HepG2 (cell line): ENCODE results near the gene ARGLU1. TPM values are rescaled to one million over a fixed set of nuclear protein-coding genes. Genes with fewer than 3 reads are reported as not detected.

Experiments
- AHDC1 ChIP-seq: sonication (generic); formaldehyde crosslinking; IDR thresholded peaks from 2 replicates; pipeline ENCODE4 v1.5.1; 2020; ENCODE audit warnings: mild to moderate bottlenecking, missing genetic modification reagents, borderline replicate concordance
- PLSCR1 ChIP-seq: sonication (generic); formaldehyde crosslinking; IDR thresholded peaks from 2 replicates; pipeline ENCODE4 v1.5.0; 2020; ENCODE audit warnings: missing genetic modification reagents, mild to moderate bottlenecking, borderline replicate concordance
- RORA ChIP-seq: sonication (generic); formaldehyde crosslinking; IDR thresholded peaks from 2 replicates; pipeline ENCODE4 v1.5.0; 2020; ENCODE audit warnings: mild to moderate bottlenecking, missing genetic modification reagents, moderate library complexity
- ZBTB4 ChIP-seq: sonication (generic); formaldehyde crosslinking; IDR thresholded peaks from 2 replicates; pipeline ENCODE4 v1.4.0; 2020; ENCODE audit warnings: missing genetic modification reagents, mild to moderate bottlenecking, borderline replicate concordance
- ZNF264 ChIP-seq: sonication (generic); formaldehyde crosslinking; IDR thresholded peaks from 2 replicates; pipeline ENCODE4 v1.4.0; 2020; ENCODE audit warnings: missing genetic modification reagents
- polyA plus RNA-seq, 8 experiments: library from polyadenylated mRNA; depleted of rRNA in 3 of 8; stranded (reverse) in 7 of 8; unstranded in 1 of 8; fragments of >200 nt; fragmentation: Illumina TruSeq in 4 of 8; extraction: Trizol in 4 of 8; gene quantifications; 2 replicates each; pipeline versions ENCODE4 v1.2.1 to v1.2.3, GENCODE V29; 2011 to 2016; ENCODE audit warnings: low read depth in 4 of 8, missing spikeins in 1 of 8, mixed read lengths in 1 of 8; ENCODE audit not compliant: insufficient read depth in 1 of 8
- total RNA-seq, 5 experiments: library from RNA; depleted of rRNA; stranded (reverse); fragments of >200 nt; fragmentation: Illumina TruSeq; extraction: Trizol; gene quantifications; 2 replicates each; pipeline ENCODE4 v1.2.3, GENCODE V29; 2016; ENCODE audit warnings: low read depth in 1 of 5

Gene ARGLU1
- total and polyA plus RNA-seq, 2 of the 13 experiments (the other 11 are each of a cell fraction or from before 2014, with no cell fraction given) = 47.1 to 70.6 TPM

GRCh38 chr13:106522112-106522705 is 45.7 kb downstream of the ARGLU1 start (continued):
- TF ChIP-seq ZBTB4 (CRISPR knock-in tag) (no peak), ZNF264 (CRISPR knock-in tag) (no peak), RORA (no peak), PLSCR1 (CRISPR knock-in tag) (no peak), AHDC1 (CRISPR knock-in tag) (no peak)
